ENCODE measurements around the gene MFNG.
"Not testable (repeated sequence)": the region's sequence is repeated elsewhere in the genome, so short reads cannot be mapped to it uniquely, and the experiment has no call there.

The MFNG gene, protein sequence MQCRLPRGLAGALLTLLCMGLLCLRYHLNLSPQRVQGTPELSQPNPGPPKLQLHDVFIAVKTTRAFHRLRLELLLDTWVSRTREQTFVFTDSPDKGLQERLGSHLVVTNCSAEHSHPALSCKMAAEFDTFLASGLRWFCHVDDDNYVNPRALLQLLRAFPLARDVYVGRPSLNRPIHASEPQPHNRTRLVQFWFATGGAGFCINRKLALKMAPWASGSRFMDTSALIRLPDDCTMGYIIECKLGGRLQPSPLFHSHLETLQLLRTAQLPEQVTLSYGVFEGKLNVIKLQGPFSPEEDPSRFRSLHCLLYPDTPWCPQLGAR

DNA sequence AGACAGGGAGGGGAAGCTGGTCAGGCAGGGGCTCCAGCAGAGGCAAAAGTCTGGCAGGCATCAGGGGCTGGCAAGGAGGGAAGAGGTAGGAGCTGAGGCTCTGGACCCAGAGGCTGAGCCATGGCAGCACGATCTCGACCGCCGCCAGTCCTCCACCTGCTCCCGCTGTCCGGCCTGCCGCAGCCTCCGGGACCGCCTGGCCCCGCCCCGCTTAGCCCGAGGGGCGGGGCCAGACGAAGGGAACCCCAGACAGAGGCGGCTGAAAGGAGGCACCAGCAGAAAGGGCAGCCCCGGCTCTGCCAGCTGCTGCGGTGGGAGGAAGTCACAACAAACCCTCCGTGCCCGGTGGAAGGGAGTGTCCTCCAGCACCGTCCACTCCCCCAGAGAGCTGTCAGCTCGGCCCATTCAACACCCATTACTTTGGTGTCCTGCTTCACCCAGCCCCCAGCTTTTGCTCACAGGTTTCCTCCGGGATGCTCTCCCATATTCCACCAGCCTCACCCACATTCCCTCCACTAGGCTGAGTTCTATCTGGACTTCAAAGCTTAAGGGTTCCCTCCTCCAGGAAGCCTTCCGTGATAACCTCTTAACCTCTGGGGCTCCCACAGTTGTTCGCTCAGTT, at the start of gene MFNG:
Gene MFNG, minus strand, starts transcription at position 161 of the 622 bp plus-strand sequence. CDS start 207 bp downstream, outside the sequence.
- peak; percentile 86 for DNase-seq

DNA sequence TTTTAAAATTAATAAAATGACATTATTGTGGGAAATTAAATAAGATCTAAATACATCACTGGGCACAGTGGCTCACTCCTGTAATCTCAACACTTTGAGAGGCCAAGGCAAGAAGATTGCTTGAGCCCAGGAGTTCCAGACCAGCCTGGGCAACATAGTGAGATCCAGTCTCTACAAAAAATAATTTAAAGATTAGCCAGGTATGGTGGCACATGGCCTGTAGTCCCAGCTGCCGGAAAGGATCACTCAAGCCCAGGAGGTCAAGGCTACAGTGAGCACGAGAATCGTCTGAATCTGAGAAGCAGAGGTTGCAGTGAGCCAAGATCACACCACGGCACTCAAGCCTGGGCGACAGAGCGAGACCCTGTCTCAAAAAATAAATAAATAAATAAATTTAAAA, 49.0 kb upstream of the MFNG start:
- no peak for DNase-seq

DNA sequence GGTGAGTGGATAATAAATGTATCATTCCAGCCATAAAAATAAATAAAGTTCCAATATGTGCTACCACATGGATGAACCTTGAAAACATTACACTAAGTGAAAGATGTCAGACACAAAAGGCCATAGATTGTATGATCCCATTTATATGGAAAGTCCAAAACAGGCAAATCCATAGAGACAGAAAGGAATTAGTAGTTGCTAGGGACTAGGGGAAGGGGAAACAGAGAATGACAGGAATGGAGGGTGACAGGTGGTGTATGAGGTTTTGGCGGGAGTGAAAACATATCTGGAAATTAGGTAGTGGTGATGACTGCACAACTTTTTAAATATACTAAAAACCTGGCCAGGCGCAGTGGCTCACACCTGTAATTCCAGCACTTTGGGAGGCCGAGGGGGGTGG, 48.3 kb upstream of the MFNG start:
- DNase-seq: peak; percentile 96

DNA sequence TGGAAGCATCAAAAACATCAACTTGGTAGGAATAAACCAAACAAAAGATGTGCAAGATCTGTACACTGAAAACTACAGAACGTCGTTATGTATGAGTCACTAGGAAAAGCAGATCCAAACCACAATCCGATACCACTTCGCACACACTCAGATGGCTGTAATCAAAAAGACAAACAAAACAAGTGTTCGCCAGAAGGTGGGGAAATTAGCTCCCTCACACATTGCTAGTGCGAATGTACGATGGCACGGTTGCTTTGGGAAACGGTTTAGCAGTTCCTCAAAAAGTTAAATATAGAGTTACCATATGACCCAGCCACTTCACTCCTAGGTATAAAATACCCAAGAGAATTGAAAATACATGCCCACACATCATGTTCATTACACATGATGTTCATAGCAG, 47.8 kb upstream of the MFNG start:
- peak; percentile 97 for DNase-seq

DNA sequence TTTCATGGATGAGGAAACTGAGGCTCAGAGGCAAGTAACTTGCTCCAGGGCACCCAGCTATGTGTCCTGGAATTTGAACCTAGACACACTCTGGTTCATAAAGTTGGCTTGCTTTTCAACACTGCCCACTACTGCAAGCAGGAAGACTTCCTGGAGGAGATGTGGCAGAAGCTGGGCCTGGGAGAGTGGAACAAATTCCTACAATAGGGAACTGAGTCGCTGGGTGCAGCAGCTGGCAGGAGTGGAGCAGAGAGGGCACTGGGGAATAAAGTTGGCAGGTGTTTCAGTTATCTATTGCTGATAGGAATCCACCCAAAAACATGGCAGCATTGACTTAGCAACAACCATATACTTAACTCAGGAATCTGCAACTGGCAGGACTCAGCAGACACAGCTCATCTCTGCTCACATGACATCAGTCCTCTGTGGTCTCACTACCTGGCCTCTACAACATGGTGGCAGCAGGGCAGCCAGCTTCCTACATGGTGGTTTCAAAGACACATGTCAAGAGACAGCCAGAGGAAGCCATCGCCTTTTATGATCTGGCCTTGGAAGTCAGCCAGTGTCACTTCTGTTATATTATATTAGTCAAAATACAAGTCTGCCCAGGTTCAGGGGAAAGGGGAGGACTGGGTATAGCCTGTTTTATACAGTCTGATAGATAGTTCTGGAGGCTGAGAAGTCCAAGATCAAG, 43.6 kb upstream of the MFNG start:
- peak; percentile 95 for DNase-seq

DNA sequence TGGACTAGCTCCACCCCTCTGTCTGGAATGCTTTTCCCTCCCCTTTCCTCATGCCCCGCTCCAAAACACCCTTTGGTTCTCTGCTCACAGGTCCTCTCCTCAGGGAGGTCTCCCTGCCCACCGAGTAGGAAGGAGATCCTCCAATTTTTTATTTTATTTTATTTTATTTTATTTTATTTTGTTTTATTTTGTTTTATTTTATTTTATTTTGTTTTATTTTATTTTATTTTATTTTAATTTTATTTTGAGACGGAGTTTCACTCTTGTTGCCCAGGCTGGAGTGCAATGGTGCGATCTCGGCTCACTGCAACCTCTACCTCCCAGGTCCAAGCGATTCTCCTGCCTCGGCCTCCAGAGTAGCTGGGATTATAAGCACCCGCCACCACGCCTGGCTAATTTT, 41.8 kb upstream of the MFNG start:
- not testable (repeated sequence) for DNase-seq

DNA sequence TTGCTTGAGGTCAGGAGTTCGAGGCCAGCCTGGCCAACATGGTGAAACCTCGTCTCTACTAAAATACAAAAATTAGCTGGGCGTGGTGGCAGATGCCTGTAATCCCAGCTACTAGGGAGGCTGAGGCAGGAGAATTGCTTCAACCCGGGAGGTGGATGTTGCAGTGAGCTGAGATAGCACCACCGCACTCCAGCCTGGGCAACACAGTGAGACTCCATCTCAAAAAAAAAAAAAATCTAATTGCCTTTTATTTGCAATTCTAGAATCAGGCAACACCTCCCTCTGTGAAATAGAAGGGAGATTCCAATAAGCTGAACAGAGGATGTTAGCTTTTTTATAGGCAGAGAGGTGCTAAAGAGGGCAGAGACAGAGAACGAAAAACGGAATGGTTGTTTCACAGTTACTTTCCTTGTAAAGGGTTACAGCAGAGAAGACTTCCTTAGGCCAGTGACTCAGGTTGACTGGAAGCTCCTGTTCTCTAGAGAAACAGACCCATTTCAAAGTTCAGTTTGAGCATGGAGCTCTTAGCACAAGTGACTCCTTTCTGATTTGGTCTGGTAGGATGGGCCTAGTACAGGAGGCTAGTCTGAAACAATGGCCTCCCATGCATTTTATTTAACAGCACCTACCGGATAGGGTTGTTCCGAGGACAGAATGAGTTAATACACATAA, 41.0 kb upstream of the MFNG start:
- DNase-seq: not testable (repeated sequence)

DNA sequence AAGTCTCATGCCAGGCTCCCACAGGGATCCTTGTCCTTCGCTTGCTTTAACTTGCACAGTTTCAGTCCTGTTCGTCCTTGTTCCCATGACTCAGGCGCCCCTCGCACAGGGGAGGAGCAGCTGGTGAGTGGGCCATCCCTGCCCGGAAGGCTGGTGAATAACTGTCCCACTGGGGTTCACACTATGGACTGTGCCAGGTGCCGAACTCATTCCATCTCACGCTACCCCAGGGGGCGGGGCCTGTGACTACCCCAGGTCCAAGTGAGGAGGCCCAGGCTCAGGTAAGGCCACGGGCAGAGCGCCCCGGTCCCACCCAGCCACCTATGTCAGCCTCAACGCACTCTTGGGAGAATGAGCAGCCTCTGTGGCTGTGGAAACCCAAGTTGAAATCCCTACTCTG, 40.2 kb upstream of the MFNG start:
- no peak for DNase-seq

DNA sequence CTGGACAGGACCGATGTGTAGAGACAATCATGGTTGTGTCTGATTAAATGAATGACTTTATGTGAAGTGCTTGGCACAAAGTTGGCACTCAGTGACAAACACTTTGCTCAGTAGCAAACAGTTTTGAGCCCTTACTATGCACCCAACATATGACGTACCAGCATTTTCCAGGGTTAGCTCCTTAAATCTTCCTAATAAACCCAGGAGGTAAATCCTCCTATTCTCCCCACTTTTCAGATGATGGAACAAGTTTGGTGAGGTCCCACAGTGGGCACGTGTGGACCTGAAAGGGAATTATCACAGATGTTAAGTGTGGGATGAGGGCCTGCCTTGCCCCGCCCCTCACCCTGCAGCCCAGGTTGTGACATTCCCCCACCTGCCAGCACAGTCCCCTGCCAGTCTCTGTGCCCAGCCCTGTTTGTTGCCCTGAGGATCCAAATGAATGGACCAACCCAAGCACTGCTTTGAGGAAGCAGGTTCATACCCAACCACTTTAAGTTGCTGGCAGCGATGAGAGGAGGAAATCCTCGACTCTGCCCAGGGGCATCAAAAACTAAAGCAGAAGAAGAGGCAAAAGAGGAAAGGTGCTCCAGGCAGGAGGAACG, 39.7 kb upstream of the MFNG start:
- no peak for DNase-seq

DNA sequence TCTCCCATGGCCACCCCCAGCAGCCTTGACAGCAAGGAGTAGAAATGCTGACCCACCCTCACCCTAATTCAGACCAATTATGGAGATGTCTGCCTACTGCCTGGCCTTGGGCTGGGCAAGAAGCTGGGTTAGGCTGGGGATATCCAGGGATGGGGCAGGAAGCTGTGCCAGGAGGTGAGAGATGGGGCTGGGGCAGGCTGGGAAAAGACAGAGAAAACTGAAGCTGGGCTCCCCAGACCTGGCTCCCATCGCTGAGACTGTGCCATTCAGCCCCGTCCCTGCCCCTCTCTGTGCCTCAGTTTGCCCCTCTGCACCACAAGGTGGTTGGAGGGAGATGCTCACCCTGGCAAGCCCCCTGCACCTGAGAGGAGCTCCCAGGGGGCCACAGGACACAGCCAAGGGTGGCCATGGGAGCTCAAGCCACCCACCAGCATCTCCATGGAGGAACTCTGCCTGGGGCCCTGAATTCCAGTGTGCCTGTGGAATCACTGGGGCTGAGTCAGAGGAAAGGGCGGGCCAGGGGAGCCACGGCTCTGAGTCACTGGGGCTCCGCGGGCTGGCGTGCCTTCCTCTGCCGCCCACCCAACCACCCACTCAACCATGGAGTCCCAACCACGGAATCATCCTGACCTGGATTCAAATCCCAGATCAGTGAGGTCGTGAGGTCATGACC, 39.0 kb upstream of the MFNG start:
- no peak for DNase-seq

DNA sequence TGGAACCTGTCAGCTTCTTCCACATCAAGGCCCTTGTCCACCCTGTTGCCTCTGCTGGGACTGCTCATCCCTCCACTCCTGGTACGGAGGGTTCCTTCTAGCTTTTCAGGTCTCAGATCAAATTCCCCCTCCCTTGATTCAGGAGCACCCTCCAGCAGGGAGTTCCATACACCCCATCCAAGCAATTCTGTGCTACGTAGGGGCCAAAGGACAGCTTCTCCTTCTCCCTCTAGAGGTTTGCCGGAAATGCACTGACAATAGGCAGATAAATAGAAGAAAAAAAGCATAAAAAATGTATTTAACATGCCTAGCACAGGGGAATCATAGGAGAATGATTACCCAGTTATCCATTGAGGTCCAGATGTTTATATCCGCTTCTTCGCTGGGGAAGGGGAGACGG, 36.3 kb upstream of the MFNG start:
- no peak for DNase-seq

DNA sequence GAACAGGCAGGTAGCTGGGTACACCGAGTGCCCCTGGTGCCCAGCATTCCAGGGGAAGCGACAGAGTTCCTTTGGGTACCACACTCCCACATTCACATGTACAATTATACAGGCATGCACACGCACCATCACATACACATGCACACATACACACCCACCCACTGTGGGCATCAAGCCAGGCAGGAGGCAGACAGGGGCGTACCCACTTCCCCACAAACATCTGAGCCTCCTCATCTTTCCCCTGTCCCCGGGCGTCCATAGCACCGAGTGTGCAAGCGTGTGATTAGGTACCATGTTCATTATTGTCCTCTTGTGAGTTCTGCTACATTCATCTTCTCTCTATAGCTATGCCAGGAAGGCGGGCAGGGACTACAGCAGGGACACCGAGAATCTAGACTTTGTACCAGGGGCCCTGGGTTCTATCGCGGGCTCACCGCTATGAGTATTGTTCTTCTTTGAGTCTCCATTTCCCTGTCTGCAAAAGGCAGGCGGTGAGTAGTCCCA, 35.1 kb upstream of the MFNG start:
- no peak for DNase-seq

DNA sequence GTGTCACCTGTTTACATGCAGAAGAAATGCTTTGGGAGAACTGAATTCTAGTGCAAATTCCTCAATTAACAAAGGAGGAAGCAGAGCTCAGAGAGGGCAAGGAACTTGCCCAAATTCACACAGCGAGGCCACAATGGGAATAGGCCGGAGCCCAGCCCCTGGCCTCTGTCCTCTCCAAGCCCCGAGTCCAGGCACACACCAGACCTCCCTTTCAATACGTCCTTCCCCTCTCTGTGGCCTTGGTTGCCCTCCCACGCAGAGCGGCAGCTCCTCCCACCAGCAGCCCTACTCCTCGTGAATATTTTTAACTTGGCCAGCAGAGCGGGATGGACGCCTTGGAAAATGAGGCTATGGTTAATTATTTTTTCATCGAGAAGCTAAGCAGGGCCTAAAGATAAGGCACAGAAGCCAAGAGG, 34.6 kb upstream of the MFNG start:
- DNase-seq: no peak

DNA sequence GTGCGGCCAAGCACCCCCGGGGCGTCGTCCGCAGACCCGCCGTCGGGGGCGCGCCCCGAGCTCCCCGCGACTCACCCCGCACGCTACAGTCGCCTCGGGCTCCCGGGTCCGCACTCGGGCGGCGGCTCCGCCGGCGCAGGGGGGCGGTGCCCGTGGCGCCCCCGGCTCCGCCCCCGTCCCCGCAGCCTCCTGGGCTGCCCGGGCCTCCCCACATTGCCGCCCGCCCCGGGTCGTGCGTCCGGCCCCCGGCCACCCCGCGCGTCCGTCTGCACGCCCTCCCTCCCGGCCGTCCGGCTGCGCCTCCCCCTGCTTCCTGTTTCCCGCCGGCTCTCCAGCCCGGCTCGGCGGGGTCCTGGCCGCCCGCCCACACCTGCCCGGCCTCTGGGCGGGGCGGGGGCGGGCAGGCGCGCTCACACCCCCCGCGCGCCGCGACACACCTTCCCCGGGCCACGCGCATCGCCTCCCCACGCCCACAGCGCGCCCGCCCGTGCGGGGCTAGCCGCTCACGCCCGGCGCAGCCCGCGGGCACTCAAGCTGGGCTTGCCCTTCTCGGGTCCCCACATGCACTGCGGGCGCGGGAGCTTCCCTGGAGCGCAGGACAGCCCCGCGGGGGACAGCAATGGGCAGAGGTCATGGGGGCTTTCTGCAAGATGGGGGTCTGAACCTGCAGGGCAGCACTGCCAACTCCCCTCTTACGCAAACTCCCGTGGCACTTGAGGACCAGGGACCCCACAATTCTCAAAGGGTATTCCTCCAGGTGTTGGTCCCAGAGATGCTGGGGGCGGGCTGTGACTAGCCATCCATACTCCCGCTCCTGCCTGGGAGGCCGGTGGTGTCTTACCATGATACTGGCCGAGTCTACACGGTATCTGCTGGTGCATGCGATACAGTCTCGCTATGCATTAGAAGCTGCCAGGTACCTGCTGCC, 33.3 kb upstream of the MFNG start, which contains the start of gene CARD10:
Gene CARD10, minus strand, starts transcription at position 148 of the 928 bp plus-strand sequence. CDS start 215 bp downstream, outside the sequence.
- no peak for DNase-seq

DNA sequence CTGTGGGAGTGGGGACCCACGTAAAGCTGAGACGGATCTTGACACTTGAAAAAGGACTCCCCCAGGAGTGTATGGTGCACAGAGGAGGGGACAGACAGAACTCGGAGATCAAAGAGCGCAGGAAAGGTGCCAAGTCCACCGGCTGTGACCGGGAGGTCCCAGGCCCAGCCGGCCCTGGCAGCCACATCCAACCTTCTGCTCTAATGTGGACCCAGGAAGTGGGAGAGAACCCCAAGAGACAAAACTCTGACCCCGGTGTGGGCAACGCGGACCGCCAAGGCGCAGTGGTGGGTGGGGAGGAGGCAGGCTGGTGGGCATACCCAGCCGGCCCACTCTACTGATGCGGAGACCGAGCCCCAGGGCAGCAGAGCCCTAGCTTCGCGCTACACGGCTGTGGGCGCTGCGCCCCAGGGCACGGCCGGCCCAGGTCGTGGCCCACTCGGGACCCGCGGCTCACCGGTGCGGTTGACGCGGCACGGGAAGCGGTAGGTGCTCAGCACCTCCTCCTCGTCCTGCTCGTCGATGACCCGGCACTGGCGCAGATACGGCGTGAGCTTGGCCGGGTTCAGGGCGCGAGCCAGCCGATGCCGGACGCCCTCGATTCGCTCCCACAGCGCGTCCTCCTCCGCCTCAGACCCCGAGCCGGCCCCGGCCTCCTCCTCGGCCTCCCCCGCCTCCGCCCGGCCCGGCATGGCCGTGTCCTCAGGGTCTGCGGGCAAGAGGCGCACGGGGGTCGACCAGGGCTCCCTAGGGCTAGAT, 32.5 kb upstream of the MFNG start:
- no peak for DNase-seq

DNA sequence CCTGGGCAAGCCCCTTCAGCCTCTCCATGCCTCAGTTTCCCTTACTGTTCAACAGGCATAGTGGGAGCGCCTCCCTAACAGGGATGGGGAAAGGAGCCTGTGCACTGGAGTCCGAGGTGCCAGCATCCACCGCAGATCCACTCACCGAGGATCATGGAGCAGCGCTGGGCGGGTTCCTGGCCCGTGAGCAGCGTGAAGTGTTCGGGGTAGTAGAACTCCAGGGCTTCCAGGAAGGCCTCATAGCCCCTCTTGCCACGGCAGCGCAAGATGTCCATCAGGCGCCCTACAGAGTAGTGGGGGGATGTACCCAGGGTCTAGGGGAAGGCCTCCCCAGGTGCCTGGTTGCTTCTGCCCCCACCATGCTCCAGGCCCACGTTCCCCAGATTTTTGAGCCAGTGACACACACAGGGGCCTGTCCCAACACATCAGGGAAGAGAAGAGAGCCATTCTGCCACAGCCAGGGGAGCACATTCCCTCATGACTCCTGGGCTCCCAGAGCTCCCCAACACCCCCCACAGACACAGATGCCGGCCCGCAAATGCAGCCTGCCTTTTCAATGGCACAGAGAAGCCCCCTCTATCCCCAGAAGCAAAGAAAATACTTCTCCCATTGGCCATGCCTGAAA, 31.8 kb upstream of the MFNG start:
- DNase-seq: no peak

DNA sequence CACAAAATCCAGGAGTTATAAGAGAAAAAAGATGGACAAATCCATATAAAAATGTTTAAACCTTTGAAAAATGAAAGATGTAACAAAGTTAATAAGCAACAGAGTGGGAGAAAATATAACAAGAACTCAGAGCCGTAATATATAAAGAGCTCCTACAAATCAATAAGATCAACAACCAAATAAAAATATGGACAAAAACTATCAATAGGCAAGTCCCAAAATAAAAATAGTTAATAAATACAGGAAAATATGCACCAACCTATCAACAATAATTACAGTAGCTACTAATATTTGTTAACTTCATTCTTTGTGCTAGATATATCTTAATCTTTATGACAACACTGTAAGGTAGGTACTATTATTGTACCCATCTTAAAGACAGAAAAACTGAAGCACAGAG, 30.3 kb upstream of the MFNG start:
- no peak for DNase-seq

DNA sequence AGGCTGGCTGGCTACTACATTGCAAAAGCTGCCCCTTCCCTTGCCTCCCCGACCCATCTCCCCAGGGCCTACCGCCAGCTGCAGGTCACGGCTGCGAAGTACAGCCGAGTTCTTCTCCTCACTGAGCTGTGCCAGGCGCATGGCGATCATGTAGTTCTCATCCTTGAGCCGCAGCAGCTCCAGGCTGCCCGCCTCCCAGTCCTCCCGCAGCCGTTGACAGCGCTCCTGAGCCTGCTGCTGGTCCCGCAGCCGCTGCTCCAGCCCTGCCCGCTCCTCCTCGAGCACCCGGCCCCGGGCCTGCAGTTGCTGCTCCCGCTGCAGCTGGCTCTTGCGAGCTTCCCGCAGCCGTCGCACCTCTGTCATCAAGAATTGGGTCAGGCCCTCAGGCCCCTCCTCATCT, 29.7 kb upstream of the MFNG start:
- no peak for DNase-seq

DNA sequence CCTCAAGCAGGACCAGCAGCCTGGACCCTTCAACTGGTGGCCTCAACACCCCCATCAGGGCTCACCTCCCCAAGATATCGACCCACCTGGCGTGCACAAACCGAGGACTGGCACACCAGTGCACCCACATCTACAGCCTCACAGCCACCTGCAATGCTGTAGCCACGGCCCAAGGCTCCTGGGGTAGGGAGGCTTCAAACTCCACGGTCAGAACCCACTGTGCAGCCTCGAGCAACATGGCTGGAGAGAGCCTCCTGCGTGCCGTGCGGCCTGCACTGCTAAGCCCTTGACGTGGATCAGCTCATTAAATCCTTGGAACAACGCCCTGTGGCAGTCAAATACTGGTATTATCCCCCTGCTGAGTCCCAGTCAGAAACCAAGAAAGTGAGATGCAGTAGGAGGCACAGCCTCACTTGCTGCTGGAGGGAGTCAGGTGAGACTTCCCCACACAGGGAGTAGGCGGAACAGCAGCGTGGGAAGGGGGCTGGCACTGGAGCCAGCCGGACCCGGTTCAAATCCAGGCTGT, 28.4 kb upstream of the MFNG start:
- DNase-seq: no peak

Measured in NCI-H2171 treated with DMSO at 0.1 percent for 48 hours (cell line).